ENCODE results near the gene IRF4.

DNA sequence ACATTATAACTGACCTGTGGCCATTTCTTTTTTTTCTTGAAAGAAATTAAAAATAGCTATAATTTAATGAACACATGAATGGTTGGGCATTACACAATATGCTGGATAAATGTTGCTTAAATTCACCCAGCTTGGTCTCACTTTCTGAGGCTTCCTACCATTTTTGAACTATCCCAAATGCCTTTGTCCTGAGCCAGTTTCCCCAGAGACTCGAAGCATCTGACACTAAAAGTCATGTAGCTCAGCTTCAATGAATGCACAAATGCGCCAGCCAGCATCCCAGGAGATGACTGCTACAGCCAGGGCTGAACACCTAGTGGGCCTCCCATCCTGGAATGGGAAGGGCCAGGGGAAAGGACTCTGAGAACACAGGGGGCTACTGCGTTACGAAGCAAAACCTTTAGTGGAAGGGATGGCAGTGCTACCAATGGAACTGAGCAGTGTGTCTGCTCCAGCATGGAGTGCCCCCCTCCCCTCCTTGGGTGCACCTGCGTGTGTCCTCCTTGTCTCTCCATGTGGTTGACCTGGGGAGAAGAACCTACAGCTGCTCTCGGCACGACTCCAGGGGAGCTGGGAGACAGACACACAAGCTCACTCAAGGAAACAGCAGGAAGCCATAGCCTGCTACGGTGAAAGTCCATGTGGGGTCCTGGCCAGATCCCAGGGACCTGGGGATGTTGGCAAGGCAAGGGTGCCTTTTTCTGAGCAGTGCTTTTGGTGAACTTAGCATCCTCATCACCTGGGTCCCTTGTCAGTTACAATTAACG is 60.9 kb downstream of the IRF4 start:
- TF ChIP-seq, protein P1, sequence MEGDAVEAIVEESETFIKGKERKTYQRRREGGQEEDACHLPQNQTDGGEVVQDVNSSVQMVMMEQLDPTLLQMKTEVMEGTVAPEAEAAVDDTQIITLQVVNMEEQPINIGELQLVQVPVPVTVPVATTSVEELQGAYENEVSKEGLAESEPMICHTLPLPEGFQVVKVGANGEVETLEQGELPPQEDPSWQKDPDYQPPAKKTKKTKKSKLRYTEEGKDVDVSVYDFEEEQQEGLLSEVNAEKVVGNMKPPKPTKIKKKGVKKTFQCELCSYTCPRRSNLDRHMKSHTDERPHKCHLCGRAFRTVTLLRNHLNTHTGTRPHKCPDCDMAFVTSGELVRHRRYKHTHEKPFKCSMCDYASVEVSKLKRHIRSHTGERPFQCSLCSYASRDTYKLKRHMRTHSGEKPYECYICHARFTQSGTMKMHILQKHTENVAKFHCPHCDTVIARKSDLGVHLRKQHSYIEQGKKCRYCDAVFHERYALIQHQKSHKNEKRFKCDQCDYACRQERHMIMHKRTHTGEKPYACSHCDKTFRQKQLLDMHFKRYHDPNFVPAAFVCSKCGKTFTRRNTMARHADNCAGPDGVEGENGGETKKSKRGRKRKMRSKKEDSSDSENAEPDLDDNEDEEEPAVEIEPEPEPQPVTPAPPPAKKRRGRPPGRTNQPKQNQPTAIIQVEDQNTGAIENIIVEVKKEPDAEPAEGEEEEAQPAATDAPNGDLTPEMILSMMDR (conservative IDR thresholded peaks at IDR 0.05; ENCODE audit: low read length) = no peak
- no peak for TF ChIP-seq EZH2phosphoT487 (IDR thresholded peaks at IDR 0.05; ENCODE audit: borderline replicate concordance)

All from Loucy (cell line).